Ascending aorta (tissue), 2 donors: ENCODE measurements around the gene PDLIM7. TPM values are rescaled to one million over a fixed set of nuclear protein-coding genes. Genes with fewer than 3 reads are reported as not detected.

ENCODE experiments used
- DNase-seq, 2 donors: peaks; one replicate each; pipeline ENCODE4 v3.0.0-alpha.2; 2019; ENCODE audit warnings: low spot score in 2 of 2
- H3K27ac ChIP-seq, 2 donors: fragments of 200-600 bp; sonication (generic); one replicate each; pipeline ENCODE4 v1.5.1; 2016 to 2017; ENCODE audit warnings: mild to moderate bottlenecking in 1 of 2
- H3K27me3 ChIP-seq: fragments of 200-600 bp; sonication (generic); one replicate; pipeline ENCODE4 v1.5.1; 2017
- H3K36me3 ChIP-seq, 2 donors: fragments of 200-600 bp; sonication (generic); one replicate each; pipeline ENCODE4 v1.5.1; 2016
- H3K4me1 ChIP-seq, 2 donors: fragments of 200-600 bp; sonication (generic); one replicate each; pipeline ENCODE4 v1.5.1; 2016 to 2017; ENCODE audit warnings: mild to moderate bottlenecking in 1 of 2
- H3K4me3 ChIP-seq, 2 donors: fragments of 200-600 bp; sonication (generic); one replicate each; pipeline ENCODE4 v1.5.1; 2016 to 2017; ENCODE audit warnings: mild to moderate bottlenecking in 1 of 2
- H3K9me3 ChIP-seq, 2 donors: fragments of 200-600 bp; sonication (generic); one replicate each; pipeline ENCODE4 v1.5.1; 2016
- intact Hi-C: fragments of 100-400 bp; cut with DNase I; formaldehyde crosslinking; loops from one replicate; pipeline ENCODE4 v1.15.1; 2023
- total RNA-seq: library from RNA; depleted of rRNA; stranded (reverse); fragments of >200 nt; gene quantifications from one replicate; pipeline ENCODE4 v1.1.0, GENCODE V29; 2016
- TF ChIP-seq, protein P1 (sequence below), 3 experiments: fragments of 200-600 bp in 2 of 3; fragments of 450-650 bp in 1 of 3; sonication (generic) in 2 of 3; IDR thresholded peaks; one replicate each; pipeline ENCODE4 v1.5.1; 2016 to 2019; ENCODE audit warnings: antibody characterized with exemption in 3 of 3, mild to moderate bottlenecking in 1 of 3, moderate library complexity in 1 of 3

Gene PDLIM7
- total RNA-seq, 1 donor from 2014 or later = 1,082 TPM

DNA sequence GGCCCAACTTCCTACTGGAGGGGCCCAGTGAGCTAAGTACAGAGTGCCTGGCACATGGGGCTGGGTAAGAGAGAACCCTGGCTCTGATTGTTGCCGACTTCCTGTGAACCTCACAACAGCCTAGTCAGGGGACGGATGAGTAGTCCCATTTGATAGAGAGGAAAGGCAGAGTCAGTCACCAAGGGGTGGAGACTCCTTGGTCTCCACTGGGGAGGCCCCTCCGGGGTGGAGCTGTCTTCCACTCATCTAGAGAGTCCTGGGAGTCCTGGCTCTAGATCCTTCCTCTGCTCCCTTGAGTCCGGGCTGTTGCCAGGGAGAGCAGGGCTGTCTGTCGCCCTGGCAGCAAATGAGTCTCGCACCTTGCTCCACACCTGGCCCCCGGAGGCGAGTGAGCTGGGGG is 63.0 kb downstream of the PDLIM7 start:
- intact Hi-C loops = no loop called here
- no peak for DNase-seq
- no peaks in the 10 kb centered on the region for H3K4me1 ChIP-seq
- H3K27me3 ChIP-seq = no peaks in the 10 kb centered on the region
- H3K4me3 ChIP-seq = no peak overlapping the region
- TF ChIP-seq, protein P1, sequence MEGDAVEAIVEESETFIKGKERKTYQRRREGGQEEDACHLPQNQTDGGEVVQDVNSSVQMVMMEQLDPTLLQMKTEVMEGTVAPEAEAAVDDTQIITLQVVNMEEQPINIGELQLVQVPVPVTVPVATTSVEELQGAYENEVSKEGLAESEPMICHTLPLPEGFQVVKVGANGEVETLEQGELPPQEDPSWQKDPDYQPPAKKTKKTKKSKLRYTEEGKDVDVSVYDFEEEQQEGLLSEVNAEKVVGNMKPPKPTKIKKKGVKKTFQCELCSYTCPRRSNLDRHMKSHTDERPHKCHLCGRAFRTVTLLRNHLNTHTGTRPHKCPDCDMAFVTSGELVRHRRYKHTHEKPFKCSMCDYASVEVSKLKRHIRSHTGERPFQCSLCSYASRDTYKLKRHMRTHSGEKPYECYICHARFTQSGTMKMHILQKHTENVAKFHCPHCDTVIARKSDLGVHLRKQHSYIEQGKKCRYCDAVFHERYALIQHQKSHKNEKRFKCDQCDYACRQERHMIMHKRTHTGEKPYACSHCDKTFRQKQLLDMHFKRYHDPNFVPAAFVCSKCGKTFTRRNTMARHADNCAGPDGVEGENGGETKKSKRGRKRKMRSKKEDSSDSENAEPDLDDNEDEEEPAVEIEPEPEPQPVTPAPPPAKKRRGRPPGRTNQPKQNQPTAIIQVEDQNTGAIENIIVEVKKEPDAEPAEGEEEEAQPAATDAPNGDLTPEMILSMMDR (IDR thresholded peaks at IDR 0.05) = no peak
- no peaks in the 10 kb centered on the region for H3K9me3 ChIP-seq
- H3K36me3 ChIP-seq = peaks cover 56 to 68% of the 10 kb centered on the region in 2 donors
- H3K27ac ChIP-seq = no peak overlapping the region

DNA sequence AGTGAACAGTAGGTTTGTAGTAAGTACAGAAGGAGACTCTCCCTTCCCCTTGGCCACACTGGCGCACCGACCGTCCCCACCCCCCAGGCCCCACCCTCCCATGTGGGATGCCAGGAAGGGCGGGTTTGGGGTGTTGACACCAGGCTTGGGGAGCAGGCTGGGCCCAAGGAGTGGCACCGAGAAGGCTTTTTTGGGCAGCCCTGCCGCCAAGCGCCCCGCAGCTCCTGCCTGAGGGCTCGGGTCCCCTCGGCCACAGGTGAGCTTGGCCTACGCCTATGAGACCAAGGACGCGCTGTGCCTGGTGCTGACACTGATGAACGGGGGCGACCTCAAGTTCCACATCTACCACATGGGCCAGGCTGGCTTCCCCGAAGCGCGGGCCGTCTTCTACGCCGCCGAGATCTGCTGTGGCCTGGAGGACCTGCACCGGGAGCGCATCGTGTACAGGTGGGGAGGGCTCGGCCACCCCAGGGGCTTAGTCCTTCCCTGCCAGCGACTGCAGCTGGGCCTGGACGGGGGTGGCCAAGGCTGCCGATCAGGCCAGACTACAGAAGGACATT is 63.7 kb downstream of the PDLIM7 start:
- Histone ChIP-seq H3K4me3 (no peak overlapping the region), H3K27me3 (no peaks in the 10 kb centered on the region), H3K9me3 (no peaks in the 10 kb centered on the region), H3K27ac (no peak overlapping the region), H3K36me3 (peaks cover 56 to 66% of the 10 kb centered on the region in 2 donors), H3K4me1 (no peaks in the 10 kb centered on the region)
- intact Hi-C loops = no loop called here
- DNase-seq = no peak
- TF ChIP-seq, protein P1 (IDR thresholded peaks at IDR 0.05) = no peak

Other genes with a start within 250 kb of the PDLIM7 start
- 68.8 TPM for gene RAB24, start 193.9 kb downstream of the PDLIM7 start, total RNA-seq
- gene PRELID1, start 193.8 kb downstream of the PDLIM7 start, total RNA-seq = 376 TPM
- gene MXD3, start 185.7 kb downstream of the PDLIM7 start, total RNA-seq = 13.5 TPM
- 229 TPM for gene LMAN2, start 145.9 kb downstream of the PDLIM7 start, total RNA-seq
- gene RGS14, start 139.7 kb downstream of the PDLIM7 start, total RNA-seq = 4.5 TPM
- gene SLC34A1, start 113.2 kb downstream of the PDLIM7 start, total RNA-seq = not detected
- not detected for gene PFN3, start 96.9 kb downstream of the PDLIM7 start, total RNA-seq
- not detected for gene F12, start 88.0 kb downstream of the PDLIM7 start, total RNA-seq
- gene GRK6, start 70.9 kb downstream of the PDLIM7 start, total RNA-seq = 20.6 TPM
- 18.1 TPM for gene PRR7, start 50.8 kb downstream of the PDLIM7 start, total RNA-seq
- gene DBN1, start 24.0 kb downstream of the PDLIM7 start, total RNA-seq = 151 TPM
- gene DOK3, start 12.2 kb upstream of the PDLIM7 start, total RNA-seq = 0.32 TPM
- gene DDX41, start 19.4 kb upstream of the PDLIM7 start, total RNA-seq = 117 TPM
- gene FAM193B, start 57.0 kb upstream of the PDLIM7 start, total RNA-seq = 116 TPM
- 113 TPM for gene TMED9, start 94.6 kb upstream of the PDLIM7 start, total RNA-seq
- gene B4GALT7, start 102.5 kb upstream of the PDLIM7 start, total RNA-seq = 25.7 TPM